LNCaP clone FGC (cell line): ENCODE data around the gene CCL5.

Experiments used
- DNase-seq: peaks from one replicate; pipeline ENCODE4 v3.0.0-alpha.2; 2011; ENCODE audit warnings: low read depth
- H3K4me3 ChIP-seq: 2 replicates; pipeline ENCODE4 v1.5.1; 2011; ENCODE audit warnings: mild to moderate bottlenecking, low read depth, low read length, control low read depth
- CTCF ChIP-seq: IDR thresholded peaks from 2 replicates; pipeline ENCODE4 v1.5.1; 2012; ENCODE audit warnings: mild to moderate bottlenecking; ENCODE audit not compliant: control insufficient read depth, insufficient read depth; ENCODE audit errors: extremely low read depth

CCL5 gene

DNA sequence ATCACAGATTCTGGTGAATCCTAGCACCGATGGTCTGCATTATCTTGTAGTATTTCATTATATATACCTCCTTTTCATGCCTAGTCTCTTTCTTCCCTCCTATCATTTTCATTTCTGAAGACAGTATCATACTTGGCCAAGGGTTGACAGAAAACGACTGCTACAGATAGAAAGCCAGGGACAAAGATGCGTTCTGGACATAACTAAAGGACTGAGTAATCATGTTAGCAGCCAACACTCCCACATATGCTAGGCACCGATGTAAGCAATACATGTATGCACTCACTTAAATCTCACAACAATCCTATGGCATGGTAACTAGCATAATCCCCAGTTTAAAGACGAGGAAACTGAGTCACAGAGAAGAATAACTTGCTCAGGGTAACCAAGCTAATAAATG, 27.5 kb upstream of the CCL5 start:
- no peak for DNase-seq
- no peak overlapping the region for H3K4me3 ChIP-seq
- TF ChIP-seq CTCF = no peak

DNA sequence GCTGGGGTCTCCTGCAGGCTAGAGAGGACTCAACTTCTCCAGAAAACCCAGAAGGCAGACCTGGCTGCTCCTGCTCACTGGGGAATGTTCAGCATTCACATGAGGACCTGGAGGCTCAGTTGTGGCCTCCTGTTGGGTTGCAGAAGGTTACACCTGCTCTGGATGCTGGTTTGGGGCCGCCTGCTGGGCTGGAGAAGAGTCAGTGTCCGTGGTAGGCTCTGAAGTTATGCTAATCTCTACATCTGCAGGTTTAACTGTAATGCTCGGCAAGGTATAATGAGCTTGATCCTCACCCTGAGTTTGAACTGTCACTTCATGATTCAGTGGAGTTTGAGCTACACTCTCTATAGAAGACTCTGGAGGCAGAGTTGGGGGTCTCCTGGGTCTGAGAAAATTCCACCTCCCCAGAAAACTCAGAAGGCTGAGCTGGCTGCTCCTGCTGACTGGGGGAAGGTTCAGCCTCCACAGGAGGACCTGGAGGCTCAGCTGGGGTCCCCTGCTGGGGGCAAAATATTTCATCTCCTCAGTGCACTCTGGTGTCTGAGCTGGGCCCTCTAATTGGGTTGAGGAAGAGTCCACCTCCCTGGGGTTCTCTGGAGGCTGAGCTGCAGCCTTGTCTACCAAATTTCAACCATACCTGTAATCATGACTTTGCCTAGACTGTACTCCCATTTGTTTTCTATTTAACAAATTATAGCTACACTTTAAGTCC, 26.9 kb upstream of the CCL5 start:
- TF ChIP-seq CTCF = no peak

GRCh38 chr17:35906191-35906925, 26.2 kb upstream of the CCL5 start:
- TF ChIP-seq CTCF = no peak
- H3K4me3 ChIP-seq = no peak overlapping the region
- no peak for DNase-seq

More for the DNA sequence above, 26.9 kb upstream of the CCL5 start:
- no peak overlapping the region for H3K4me3 ChIP-seq
- no peak for DNase-seq

DNA sequence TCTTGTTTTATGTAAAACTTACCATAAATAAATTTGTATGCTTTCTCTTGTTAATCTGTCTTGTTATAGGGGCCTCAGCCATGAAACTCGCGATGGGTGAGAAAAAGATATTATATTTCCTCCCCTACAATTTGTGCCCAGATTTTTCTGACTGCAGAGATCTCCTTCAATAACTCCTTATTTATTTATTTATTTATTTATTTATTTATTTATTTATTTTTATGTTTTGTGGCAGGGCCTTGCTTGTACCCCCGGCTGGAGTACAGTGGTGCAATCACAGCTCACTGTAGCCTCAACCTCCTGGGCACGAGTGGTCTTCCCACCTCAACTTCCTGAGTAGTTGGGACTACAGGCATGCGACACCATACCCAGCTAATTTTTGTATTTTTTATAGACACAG, 23.3 kb upstream of the CCL5 start:
- H3K4me3 ChIP-seq = no peak overlapping the region
- no peak for TF ChIP-seq CTCF
- no peak for DNase-seq

GRCh38 chr17:35901631-35902175, 21.5 kb upstream of the CCL5 start:
- no peak overlapping the region for H3K4me3 ChIP-seq
- no peak for DNase-seq
- TF ChIP-seq CTCF = no peak

GRCh38 chr17:35900708-35901480, 20.7 kb upstream of the CCL5 start:
- no peak for TF ChIP-seq CTCF
- H3K4me3 ChIP-seq = no peak overlapping the region
- DNase-seq = no peak
